ENCODE results near the gene DPEP1.

DPEP1 gene

GRCh38 chr16:89612415-89613166, 851 bp upstream of the DPEP1 start:
- H3K27ac ChIP-seq (ENCODE audit: low read depth, low read length), result no peak overlapping the region

GRCh38 chr16:89613954-89614459, 565 bp downstream of the DPEP1 start:
- no peak overlapping the region for H3K9ac ChIP-seq (ENCODE audit: low read depth, low read length)
- no peaks in the 10 kb centered on the region for H3K9me3 ChIP-seq (ENCODE audit: control insufficient read depth, insufficient read depth, low read length)
- H3K36me3 ChIP-seq (ENCODE audit: control insufficient read depth, insufficient read depth, low read length), result no peaks in the 10 kb centered on the region
- no peaks in the 10 kb centered on the region for H3K27me3 ChIP-seq (ENCODE audit: control insufficient read depth, insufficient read depth, low read length)
- no peak overlapping the region for H3K27ac ChIP-seq (ENCODE audit: low read depth, low read length)
- H3K4me1 ChIP-seq (ENCODE audit: control insufficient read depth, insufficient read depth, low read length), result peaks cover 5% of the 10 kb centered on the region; the same call in 1 of the 2 replicates
- no peak overlapping the region for H3K4me3 ChIP-seq (ENCODE audit: low read depth, low read length)

More at GRCh38 chr16:89612415-89613166, 851 bp upstream of the DPEP1 start:
- Histone ChIP-seq H3K9ac (ENCODE audit: low read depth, low read length) (no peak overlapping the region), H3K4me1 (ENCODE audit: control insufficient read depth, insufficient read depth, low read length) (peaks cover 5% of the 10 kb centered on the region; the same call in 1 of the 2 replicates), H3K27me3 (ENCODE audit: control insufficient read depth, insufficient read depth, low read length) (no peaks in the 10 kb centered on the region), H3K4me3 (ENCODE audit: low read depth, low read length) (no peak overlapping the region), H3K9me3 (ENCODE audit: control insufficient read depth, insufficient read depth, low read length) (no peaks in the 10 kb centered on the region), H3K36me3 (ENCODE audit: control insufficient read depth, insufficient read depth, low read length) (no peaks in the 10 kb centered on the region)

- Histone ChIP-seq H3K9me3 (ENCODE audit: control insufficient read depth, insufficient read depth, low read length) (no peaks in the 10 kb centered on the region), H3K4me1 (ENCODE audit: control insufficient read depth, insufficient read depth, low read length) (peaks cover 9% of the 10 kb centered on the region; the same call in 1 of the 2 replicates), H3K9ac (ENCODE audit: low read depth, low read length) (no peak overlapping the region), H3K27ac (ENCODE audit: low read depth, low read length) (no peak overlapping the region), H3K4me3 (ENCODE audit: low read depth, low read length) (no peak overlapping the region), H3K27me3 (ENCODE audit: control insufficient read depth, insufficient read depth, low read length) (no peaks in the 10 kb centered on the region), H3K36me3 (ENCODE audit: control insufficient read depth, insufficient read depth, low read length) (no peaks in the 10 kb centered on the region)
Measured at GRCh38 chr16:89615176-89615575, 1.7 kb downstream of the DPEP1 start.

GRCh38 chr16:89615596-89616090, 2.2 kb downstream of the DPEP1 start:
- Histone ChIP-seq H3K9me3 (ENCODE audit: control insufficient read depth, insufficient read depth, low read length) (no peaks in the 10 kb centered on the region), H3K4me1 (ENCODE audit: control insufficient read depth, insufficient read depth, low read length) (peaks cover 12% of the 10 kb centered on the region; the same call in 1 of the 2 replicates), H3K9ac (ENCODE audit: low read depth, low read length) (no peak overlapping the region), H3K27me3 (ENCODE audit: control insufficient read depth, insufficient read depth, low read length) (no peaks in the 10 kb centered on the region), H3K27ac (ENCODE audit: low read depth, low read length) (no peak overlapping the region), H3K4me3 (ENCODE audit: low read depth, low read length) (no peak overlapping the region), H3K36me3 (ENCODE audit: control insufficient read depth, insufficient read depth, low read length) (no peaks in the 10 kb centered on the region)

GRCh38 chr16:89616623-89617022, 3.2 kb downstream of the DPEP1 start:
- Histone ChIP-seq H3K9ac (ENCODE audit: low read depth, low read length) (no peak overlapping the region), H3K36me3 (ENCODE audit: control insufficient read depth, insufficient read depth, low read length) (no peaks in the 10 kb centered on the region), H3K4me3 (ENCODE audit: low read depth, low read length) (no peak overlapping the region), H3K27ac (ENCODE audit: low read depth, low read length) (no peak overlapping the region), H3K4me1 (ENCODE audit: control insufficient read depth, insufficient read depth, low read length) (peaks cover 12% of the 10 kb centered on the region; the same call in 1 of the 2 replicates), H3K9me3 (ENCODE audit: control insufficient read depth, insufficient read depth, low read length) (no peaks in the 10 kb centered on the region), H3K27me3 (ENCODE audit: control insufficient read depth, insufficient read depth, low read length) (no peaks in the 10 kb centered on the region)

- Histone ChIP-seq H3K9me3 (ENCODE audit: control insufficient read depth, insufficient read depth, low read length) (no peaks in the 10 kb centered on the region), H3K4me1 (ENCODE audit: control insufficient read depth, insufficient read depth, low read length) (peaks cover 12% of the 10 kb centered on the region; the same call in 1 of the 2 replicates), H3K36me3 (ENCODE audit: control insufficient read depth, insufficient read depth, low read length) (no peaks in the 10 kb centered on the region), H3K4me3 (ENCODE audit: low read depth, low read length) (no peak overlapping the region), H3K9ac (ENCODE audit: low read depth, low read length) (no peak overlapping the region), H3K27ac (ENCODE audit: low read depth, low read length) (no peak overlapping the region), H3K27me3 (ENCODE audit: control insufficient read depth, insufficient read depth, low read length) (no peaks in the 10 kb centered on the region)
Measured at GRCh38 chr16:89617036-89617435, 3.6 kb downstream of the DPEP1 start.

GRCh38 chr16:89618109-89618998, 4.9 kb downstream of the DPEP1 start:
- Histone ChIP-seq H3K36me3 (ENCODE audit: control insufficient read depth, insufficient read depth, low read length) (no peaks in the 10 kb centered on the region), H3K4me1 (ENCODE audit: control insufficient read depth, insufficient read depth, low read length) (peaks cover 7% of the 10 kb centered on the region; the same call in 1 of the 2 replicates), H3K27ac (ENCODE audit: low read depth, low read length) (no peak overlapping the region), H3K27me3 (ENCODE audit: control insufficient read depth, insufficient read depth, low read length) (peaks cover 1% of the 10 kb centered on the region; the same call in 1 of the 2 replicates), H3K4me3 (ENCODE audit: low read depth, low read length) (no peak overlapping the region), H3K9ac (ENCODE audit: low read depth, low read length) (no peak overlapping the region), H3K9me3 (ENCODE audit: control insufficient read depth, insufficient read depth, low read length) (no peaks in the 10 kb centered on the region)

- H3K27me3 ChIP-seq (ENCODE audit: control insufficient read depth, insufficient read depth, low read length), result peaks cover 9% of the 10 kb centered on the region
- no peaks in the 10 kb centered on the region for H3K36me3 ChIP-seq (ENCODE audit: control insufficient read depth, insufficient read depth, low read length)
- H3K9me3 ChIP-seq (ENCODE audit: control insufficient read depth, insufficient read depth, low read length), result no peaks in the 10 kb centered on the region
- H3K4me3 ChIP-seq (ENCODE audit: low read depth, low read length), result no peak overlapping the region
- H3K4me1 ChIP-seq (ENCODE audit: control insufficient read depth, insufficient read depth, low read length), result peaks cover 7% of the 10 kb centered on the region; the same call in 1 of the 2 replicates
- H3K9ac ChIP-seq (ENCODE audit: low read depth, low read length), result no peak overlapping the region
- H3K27ac ChIP-seq (ENCODE audit: low read depth, low read length), result no peak overlapping the region
Measured at GRCh38 chr16:89619840-89620239, 6.4 kb downstream of the DPEP1 start.

- H3K4me1 ChIP-seq (ENCODE audit: control insufficient read depth, insufficient read depth, low read length), result peaks cover 7% of the 10 kb centered on the region; the same call in 1 of the 2 replicates
- H3K9me3 ChIP-seq (ENCODE audit: control insufficient read depth, insufficient read depth, low read length), result no peaks in the 10 kb centered on the region
- peaks cover 9% of the 10 kb centered on the region for H3K27me3 ChIP-seq (ENCODE audit: control insufficient read depth, insufficient read depth, low read length)
- H3K27ac ChIP-seq (ENCODE audit: low read depth, low read length), result no peak overlapping the region
- H3K4me3 ChIP-seq (ENCODE audit: low read depth, low read length), result no peak overlapping the region
- H3K36me3 ChIP-seq (ENCODE audit: control insufficient read depth, insufficient read depth, low read length), result no peaks in the 10 kb centered on the region
- H3K9ac ChIP-seq (ENCODE audit: low read depth, low read length), result no peak overlapping the region
Measured at GRCh38 chr16:89620406-89620841, 7.0 kb downstream of the DPEP1 start.

- H3K9ac ChIP-seq (ENCODE audit: low read depth, low read length), result no peak overlapping the region
- H3K27me3 ChIP-seq (ENCODE audit: control insufficient read depth, insufficient read depth, low read length), result peaks cover 9% of the 10 kb centered on the region
- peaks cover 7% of the 10 kb centered on the region; the same call in 1 of the 2 replicates for H3K4me1 ChIP-seq (ENCODE audit: control insufficient read depth, insufficient read depth, low read length)
- H3K27ac ChIP-seq (ENCODE audit: low read depth, low read length), result no peak overlapping the region
- H3K9me3 ChIP-seq (ENCODE audit: control insufficient read depth, insufficient read depth, low read length), result no peaks in the 10 kb centered on the region
- no peaks in the 10 kb centered on the region for H3K36me3 ChIP-seq (ENCODE audit: control insufficient read depth, insufficient read depth, low read length)
- no peak overlapping the region for H3K4me3 ChIP-seq (ENCODE audit: low read depth, low read length)
Measured at GRCh38 chr16:89621136-89621697, 7.8 kb downstream of the DPEP1 start.

Measured in HUES48 (cell line).